DMS53 treated with DMSO at 0.1 percent for 48 hours (cell line): ENCODE data around the gene VSIG2.
"Not testable (repeated sequence)": the region's sequence is repeated elsewhere in the genome, so short reads cannot be mapped to it uniquely, and the experiment has no call there.

Source experiments
- DNase-seq: peaks from one replicate; lab custom pipeline; 2025; ENCODE audit not compliant: unreplicated experiment; lab: John Stamatoyannopoulos, UW

VSIG2 gene, protein sequence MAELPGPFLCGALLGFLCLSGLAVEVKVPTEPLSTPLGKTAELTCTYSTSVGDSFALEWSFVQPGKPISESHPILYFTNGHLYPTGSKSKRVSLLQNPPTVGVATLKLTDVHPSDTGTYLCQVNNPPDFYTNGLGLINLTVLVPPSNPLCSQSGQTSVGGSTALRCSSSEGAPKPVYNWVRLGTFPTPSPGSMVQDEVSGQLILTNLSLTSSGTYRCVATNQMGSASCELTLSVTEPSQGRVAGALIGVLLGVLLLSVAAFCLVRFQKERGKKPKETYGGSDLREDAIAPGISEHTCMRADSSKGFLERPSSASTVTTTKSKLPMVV

DNA sequence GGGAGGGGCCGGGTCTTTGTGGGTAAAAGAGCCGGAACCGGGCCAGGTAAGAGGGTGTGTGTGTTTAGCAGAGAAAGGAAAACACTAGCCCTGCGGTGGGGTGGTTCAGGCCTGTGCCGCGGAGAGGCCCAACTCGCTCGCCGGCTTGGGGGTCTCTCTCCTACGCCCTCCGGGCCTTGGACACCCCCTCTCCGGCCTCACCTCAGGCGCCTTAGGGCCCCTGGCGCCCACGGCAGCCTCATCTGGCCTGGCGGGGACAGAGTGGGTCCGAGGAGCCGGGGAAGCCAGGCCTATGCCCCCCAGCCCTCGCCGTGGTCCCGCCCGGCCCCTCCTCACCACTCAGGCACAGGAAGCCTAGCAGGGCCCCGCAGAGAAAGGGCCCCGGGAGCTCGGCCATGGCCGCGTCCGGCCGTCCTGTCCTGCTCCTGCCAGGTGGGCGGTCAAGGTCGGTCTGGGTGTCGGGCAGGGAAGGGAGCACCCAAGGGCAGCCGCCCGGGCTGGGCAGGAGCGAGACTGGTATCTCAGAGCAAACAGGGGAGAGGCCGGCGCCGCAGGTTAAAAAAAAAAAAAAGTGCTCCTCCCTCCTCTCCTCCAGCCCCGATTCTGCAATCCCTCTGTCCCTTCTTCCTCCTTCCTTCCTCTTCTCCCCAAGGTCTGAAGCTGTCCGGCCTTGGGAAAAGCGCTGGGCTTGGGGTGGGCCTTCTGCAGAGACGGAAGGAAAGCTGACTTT, at the start of gene VSIG2:
VSIG2 (minus strand) TSS at position 515 of the 730 bp plus-strand sequence; CDS start at position 397, 118 bp downstream.
- DNase-seq: no peak

DNA sequence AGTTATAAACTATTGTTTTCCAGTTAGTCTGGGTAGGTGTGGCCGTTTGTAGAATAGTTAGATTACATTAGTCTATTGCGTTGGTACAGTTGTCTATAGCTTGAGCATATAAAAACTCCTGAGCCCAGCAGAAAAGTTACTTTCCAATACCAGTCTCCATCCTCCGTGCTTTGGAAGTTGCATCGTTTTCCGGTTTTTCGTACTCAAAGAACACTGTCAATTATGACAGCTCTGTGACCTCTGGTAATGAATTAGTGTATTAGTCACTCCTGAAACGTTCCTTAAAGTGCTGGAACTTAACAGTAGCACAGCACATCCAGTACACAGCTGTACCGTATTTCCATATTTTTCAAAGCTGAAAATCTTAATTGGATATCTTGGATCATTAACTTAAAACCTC, 49.0 kb upstream of the VSIG2 start:
- DNase-seq: no peak

DNA sequence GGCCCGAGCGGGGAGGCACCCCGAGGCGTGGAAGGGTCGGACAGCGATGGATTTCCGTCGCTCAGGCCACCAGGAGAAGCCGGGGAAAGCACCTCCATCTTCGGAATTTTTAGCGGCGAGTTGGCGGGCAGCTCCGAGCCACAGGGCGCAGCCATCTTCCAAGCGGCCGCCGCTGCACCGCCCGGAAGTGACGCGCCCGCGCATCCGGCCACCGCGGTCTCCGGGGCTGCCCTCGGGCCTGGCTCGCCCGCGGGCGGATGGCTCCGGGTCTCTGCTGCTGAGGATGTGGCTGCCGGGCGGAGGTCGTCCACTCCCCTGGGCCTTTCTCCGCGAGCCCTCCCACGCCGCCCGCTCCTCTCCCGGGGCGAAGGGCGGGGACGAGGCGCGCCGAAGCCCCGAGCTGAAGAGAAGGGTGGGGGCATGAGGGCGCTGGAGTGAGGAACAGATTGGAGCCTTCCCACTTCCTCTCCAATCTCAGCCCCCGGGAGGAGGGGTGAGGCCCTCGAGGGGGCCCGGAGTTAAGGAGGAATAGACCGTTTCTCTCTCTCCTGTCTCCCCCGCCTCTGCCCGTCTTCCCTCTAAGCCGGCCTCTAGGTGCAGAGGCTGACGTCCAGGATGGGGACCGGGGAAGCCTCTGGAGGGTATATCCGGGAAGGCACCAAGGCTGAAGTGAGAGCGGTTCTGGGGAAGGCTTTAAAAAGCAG, 48.3 kb upstream of the VSIG2 start, which contains the start of gene MSANTD2:
MSANTD2 (minus strand) TSS at position 181 of the 704 bp plus-strand sequence; CDS start at position 155, 26 bp downstream.
- peak; percentile 51 for DNase-seq

DNA sequence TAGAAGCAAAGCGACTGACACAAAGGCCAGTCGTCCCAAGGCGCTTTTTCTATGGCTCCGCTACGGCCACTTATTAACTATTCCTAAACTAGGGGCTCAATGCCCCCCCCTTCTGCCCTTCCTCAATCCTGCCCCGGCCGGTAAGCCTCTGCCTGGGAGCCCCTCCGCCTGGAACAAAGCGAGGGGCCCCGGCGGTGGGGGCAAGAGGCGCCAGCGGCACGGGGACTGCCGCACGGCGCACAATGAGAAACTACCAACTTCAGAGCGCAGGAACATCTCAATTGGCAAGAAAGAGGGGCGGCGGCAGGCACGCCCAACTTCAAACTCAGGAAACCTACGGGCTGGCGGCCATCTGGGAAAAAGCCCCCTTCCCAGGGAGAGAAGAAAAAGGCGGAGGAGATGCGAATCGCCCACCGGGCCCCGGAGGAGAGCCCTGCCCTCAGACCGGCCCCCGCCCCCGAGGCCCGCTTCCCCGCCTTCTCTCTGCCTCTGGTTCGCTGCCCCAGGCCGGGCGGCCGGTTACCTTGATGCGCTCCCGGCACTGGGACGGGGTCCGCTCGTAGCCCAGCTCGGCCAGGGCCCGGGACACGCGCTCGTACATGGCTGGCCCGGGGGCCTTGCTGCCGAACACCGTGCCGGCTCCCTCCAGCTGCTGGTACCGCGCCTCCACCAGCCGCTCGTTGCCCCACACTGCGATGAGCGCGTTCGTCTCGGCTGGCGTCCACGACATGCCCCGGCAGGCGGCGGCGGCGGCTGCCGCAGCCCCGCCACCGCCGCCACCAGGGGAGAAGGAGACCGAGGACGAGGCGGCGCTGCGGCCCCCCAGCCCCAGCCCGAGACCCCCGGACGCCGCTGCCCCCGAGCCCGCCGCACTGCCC, 47.5 kb upstream of the VSIG2 start:
- DNase-seq: no peak

DNA sequence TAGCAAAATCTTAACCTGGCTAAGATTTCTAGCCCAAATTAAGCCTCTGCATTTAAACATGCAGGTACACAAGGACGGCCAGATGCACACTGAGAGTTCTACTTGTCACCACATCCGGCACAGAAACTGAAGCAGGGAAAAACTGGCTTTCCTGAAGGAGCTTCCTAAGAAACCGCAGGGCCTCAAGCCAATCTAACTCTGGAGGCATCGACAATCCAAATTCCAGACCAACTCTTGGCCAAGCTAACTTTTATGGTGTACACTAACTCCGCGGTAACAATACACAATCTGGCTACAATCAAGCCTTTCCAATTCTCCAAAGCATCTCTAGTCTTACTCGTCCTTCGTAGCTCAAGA, 46.9 kb upstream of the VSIG2 start:
- no peak for DNase-seq

DNA sequence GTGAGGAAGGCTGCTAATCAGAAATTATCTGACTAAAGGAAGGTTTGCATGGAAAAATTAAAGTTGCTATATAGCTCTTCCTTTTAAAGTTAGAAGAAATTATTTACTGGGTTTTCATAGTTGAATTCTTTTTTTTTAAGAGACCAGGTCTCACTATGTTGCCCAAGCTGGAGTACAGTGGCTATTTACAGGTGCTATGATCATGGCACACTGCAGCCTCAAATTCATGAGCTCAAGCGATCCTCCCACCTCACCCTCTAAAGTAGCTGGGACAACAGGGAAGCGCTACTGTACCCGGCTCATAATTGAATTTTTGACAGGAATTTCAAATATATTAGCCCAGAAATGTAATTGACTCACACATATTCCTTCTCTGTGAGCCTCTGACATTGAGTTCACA, 44.3 kb upstream of the VSIG2 start:
- DNase-seq: no peak

DNA sequence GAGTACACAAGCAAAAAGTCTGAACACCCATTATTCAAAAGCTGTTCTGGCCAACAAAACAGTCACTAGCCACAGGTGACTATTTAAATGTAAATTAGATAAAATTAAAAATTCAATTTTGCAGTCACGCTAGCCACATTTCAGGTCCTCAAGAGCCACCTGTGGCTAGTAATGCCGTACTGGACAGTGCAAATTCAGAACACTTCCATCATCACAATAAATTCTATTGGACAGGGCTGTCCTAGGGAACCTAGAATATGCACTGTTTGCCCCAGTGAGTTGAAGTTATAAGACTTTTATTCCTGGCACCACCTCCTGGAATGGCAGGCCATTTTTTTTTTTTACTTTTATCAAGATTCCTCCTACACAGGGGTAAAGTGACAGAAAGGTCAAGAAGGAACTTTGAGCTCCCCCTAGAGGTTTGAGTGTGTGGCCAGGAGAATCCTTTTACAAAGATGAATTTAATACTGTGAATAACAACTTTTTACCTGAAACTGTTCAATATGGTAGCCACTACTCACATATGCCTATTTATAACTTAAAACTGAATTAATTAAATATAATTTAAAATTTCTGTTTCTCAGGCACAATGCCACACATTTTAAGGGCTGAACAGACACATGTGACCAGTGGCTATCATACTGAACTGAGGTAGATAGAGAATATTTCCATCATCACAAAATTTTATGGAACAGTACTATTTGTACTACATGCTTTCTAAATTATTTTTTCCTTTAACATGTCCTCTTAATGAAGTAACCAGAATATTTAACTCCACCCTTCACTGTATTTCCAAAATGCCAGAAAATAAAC, 41.6 kb upstream of the VSIG2 start:
- DNase-seq: peak; percentile 30

DNA sequence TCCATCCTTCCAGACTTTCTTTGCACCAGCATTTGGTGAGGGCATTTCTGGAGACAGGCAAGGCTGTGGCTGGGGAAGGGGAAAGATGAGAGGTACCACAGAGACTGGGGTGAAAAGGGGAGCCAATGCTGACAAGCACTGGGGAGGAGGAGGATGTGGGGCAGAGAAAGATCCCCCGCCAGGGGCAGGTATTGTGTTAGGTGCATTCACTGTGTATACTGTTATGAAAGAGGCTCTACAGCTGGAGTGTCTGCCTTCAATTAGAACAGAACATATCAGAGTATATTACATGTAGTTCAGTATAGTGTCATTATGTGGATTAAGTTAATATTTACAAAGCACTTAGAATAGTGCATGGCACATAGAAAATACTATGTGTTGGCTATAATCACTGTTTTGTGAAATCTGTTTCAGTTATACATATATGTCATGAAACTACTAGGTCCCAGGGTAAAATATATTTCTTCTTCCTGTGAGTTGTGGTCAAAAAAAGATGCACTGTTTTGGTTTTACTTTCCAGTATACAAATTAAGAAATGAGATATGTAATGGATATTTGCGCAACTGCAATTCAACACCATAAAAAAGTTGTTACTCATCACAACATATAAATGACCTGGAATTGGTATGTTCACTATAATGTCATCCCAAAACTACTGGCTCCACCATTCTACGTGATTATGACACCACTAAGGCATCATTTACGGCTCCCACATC, 39.7 kb upstream of the VSIG2 start:
- DNase-seq: peak; percentile 24

DNA sequence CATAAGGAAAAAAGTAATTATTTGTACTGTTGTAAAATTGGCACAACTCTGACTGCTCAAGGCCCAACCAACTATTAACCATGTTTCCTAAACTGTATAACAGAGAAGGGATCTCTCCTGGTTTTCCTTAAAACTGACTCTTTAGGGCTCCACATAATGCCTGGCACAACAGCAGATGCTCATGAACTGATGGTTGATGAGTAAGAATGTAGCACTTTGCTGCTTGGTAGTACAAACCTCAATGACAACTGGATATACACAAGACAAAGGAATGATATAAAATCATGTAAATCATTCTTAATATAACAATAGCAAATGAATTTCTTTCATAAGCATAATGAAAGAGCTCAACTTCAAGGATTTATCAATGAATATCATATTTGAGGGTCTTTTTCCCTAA, 36.5 kb upstream of the VSIG2 start:
- DNase-seq: no peak

DNA sequence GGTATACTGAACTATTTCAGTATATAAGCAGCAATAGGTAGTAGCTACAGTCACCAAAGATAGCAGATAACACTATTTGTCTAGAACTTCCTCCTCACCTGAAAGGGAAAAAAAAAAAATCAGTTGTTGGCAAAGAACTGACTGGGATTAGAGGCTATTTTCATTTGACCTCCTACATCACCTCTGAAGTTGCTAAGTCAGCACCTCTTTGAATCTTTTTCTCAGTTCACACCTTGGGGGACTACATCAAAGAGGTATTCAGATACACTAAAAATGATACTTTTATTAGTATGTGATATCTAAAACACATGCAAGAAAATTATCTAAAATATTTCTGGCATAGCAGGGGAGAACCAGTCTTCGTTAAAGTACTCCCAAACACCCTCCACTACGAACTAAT, 32.0 kb upstream of the VSIG2 start:
- DNase-seq: no peak

DNA sequence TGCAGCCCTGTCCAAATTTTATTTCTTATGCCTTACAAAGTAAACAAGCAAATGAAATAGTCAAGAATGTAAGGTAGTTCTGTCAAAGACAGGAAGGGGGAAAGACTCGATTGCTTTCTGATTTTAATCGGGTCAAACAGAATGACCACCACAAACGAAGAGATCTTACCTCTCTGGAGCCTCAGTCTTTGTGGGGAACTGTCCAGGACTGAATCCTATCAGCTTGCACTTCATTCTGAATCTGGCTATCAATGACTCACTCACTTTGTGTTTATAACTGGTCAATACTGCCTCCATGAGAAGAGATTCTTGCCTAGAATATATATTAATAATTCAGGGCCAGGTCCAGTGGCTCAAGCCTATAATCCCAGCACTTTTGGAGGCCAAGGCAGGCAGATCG, 30.9 kb upstream of the VSIG2 start:
- DNase-seq: no peak

DNA sequence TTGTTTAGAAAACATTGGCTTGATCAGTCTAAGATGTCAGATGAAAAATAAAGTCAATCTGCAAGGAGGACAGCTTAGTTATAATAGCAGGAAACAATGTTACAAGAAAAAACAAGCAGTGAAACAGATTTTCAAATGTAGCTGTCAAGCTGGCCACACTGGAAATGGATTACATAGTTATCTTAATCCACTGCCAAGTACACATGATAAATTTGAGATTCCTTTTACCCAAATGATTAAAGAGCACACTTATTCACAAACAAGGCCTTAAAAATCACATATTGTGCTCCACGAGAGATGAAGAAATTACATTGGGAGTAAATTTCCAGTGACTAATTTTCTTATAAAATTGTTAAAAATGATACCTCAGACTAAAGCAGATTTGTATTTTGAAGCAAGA, 27.5 kb upstream of the VSIG2 start:
- no peak for DNase-seq

DNA sequence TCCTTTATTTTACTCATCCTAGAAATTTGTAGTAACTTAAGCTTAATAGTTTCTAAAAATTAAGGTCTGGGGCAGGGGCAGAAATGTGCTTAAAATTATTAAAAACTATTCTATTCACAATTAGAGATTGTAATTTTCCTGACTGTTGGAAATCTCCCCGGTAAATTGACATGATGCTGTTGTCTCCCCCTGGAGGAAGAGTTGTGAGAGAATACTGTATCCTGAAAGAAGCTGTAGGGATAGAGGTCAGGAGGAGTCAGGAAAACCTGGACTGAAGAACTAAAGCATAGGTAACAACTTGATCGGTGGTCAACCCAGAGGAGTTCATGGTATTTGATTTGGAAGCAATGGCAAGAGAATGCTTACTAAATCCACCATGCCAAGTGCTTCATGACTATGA, 26.2 kb upstream of the VSIG2 start:
- no peak for DNase-seq

DNA sequence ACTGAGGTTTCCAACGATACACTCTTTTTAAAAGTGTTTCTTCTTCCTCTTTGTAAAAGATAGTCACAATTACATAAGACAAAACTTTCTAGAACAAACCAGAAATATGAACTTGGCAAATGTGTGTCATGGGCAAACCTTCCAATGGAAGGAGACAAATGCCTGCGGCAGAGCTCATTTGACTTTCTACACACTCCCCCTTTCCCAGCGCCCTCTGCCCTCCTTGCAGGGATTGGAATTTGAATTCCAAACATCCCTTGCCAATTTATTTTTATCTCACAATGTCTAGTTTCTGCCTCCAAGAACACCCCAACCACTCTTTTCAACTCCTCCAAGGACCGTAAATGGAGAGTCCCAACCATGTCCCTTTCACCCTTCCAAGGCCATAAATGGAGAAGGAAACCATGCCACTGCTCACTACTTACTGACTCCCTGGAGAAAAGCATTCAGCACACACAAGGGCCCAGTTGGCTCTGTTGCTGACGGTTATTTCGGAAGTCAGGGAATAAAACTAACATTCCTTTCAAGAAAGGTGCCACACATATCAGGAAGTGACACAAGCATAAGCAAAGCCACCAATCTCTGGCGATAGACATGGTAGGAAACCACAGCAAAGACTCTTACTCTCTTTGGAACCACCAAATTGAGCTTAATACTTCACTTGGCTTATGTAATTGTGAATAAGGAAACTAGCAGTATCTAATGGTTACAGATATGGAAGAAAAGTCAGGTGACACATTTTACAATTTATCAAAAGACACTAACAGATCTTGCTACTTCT, 25.0 kb upstream of the VSIG2 start:
- DNase-seq: no peak

DNA sequence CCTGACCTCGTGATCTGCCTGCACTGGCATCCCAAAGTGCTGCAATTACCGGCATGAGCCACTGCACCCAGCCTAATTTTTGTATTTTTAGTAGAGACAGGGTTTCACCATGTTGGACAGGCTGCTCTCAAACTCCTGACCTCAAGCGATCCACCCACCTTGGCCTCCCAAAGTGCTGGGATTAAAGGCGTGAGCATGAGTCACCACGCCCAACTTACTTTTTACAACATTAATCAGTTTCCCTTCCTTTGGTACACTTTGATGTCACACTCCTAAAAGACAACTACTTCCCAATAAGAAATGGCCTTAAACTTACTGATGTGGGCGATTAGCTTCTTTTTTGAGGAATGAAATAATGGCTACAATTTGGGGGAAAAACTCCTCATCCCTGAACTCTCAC, 18.9 kb upstream of the VSIG2 start:
- not testable (repeated sequence) for DNase-seq

DNA sequence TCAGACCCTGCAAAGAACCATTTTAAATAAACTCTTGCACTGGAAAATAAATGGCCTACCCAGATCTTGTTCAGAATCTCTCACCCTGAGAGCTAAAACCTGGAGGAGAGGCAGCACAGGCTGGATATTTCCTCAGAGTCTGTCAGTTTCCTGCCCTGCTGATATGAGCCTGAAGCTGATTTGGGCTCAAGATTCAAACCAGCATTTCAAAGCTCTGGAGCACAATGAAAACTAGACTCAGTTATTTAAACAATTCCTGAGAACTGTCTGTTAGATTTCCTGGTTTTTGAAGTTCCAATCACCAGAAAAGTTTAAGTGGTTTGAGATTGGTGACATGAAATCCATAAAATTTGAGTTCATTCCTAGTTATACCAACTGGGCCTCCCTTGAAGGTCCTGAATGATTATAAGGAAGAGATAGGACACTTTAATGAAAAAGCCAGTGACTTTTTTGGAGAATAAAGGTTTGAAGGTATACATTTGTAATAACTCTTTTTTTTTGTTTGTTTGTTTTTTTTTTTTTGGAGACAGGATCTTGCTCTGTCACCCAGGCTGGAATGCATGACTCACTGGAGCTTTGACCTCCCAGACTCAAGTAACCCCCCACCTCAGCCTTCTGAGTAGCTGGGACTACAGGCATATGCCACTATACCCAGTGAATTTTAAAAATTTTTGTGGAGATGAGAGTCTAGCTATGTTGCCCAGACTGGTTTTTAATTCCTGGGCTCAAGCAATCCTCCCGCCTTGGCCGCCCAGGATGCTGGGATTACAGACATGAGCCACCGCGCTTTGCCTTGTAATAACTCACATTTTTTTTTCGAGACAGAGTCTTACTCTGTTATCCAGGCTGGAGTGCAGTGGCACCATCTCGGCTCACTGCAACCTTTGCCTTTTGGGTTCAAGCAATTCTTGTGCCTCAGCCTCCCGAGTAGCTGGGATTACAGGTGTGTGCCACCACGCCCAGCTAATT, 18.0 kb upstream of the VSIG2 start:
- no peak for DNase-seq

DNA sequence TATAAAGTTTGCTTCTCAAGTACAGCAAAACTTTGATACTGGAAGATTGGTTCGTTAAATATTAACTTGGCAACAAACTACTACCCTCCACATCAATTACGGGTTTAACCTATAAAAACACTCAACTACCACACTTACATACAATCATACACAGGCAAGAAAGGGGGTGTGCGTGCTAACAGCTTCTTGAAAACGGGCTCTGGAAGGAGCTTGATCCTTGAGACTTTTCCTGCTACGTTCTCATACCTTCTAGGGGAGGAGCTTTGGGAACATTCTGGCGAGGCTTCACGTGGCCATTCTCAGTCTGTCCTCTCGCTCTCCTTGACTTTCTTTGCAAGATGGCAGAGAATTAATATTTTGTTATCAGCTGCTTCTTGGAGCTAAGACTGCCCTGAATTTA, 16.9 kb upstream of the VSIG2 start:
- no peak for DNase-seq

DNA sequence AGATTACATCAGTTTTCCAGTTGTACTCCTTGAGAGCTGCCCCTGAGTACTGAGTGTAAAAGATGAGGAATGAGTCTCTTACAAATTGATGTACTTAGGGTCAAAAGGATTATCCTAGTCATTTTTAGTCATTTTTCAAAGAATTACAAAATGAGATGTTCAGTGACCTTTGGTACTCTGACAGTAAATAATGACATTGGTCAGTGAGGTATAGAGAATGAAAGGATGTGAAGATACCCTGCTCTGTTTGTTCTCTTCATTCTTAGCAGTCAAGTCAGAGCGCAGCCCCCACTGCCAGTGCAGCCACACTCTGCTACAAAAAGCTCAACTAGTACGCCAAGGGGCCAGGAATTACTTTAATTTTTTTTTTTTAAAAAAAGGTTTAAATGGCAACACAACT, 14.1 kb upstream of the VSIG2 start:
- DNase-seq: no peak
